DMS153 treated with DMSO at 0.1 percent for 48 hours (cell line): ENCODE data around the gene CAV1.

Experiments
- DNase-seq: peaks from one replicate; lab custom pipeline; 2025; ENCODE audit not compliant: unreplicated experiment; lab: John Stamatoyannopoulos, UW

Gene CAV1

DNA sequence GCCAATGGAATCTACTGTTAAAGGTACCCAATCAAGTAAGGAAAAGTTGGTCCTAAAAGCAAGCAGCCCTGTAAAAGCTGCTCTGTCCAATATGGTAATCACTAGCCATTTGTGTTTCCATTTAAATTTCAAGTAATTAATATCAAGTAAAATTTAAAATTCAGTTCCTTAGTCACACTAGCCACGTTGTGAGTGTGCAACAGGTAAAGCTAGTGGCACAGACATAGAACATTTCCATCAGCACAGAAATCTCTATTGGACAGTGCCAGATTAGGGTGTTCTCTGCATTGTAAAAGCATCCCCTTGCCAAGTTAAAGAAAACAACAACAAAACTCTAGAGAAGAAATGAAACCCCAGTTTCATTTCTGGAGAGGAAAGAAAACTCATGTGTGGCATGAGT, 4.4 kb downstream of the CAV1 start:
- no peak for DNase-seq

DNA sequence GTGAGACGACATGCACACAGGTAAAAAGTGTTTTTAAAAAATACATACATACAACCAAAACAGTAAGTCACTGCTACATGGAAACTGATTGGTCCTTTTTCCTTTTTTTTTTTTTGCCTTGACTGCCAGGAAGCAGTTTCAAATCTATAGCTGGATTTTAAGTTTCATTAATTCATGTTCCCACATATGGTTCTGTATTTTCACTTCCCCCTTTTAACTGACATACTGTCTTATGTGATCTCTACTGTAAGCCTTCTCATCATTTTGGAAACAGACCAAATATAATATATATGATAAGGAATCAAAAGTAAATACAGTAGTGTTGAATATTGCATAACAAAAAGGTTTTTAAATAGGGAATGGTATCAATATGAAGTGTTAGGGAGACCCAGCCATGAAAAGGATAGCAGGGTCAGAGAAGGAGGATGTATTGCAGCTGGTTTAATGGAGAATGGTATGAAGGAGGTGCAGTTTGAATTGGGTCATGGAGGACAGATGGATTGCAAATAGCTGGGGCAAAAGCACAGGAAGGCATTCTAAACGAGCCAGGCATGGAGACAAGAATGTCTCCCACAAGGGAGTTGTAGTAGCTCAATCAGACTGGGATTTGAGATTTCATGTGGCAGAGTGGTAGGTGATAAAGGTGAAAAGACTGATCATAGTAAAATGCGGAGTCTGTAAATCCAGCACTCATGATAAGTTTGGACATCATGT, 5.4 kb downstream of the CAV1 start:
- DNase-seq: no peak

GRCh38 chr7:116532102-116532688, 7.4 kb downstream of the CAV1 start:
- DNase-seq: no peak

DNA sequence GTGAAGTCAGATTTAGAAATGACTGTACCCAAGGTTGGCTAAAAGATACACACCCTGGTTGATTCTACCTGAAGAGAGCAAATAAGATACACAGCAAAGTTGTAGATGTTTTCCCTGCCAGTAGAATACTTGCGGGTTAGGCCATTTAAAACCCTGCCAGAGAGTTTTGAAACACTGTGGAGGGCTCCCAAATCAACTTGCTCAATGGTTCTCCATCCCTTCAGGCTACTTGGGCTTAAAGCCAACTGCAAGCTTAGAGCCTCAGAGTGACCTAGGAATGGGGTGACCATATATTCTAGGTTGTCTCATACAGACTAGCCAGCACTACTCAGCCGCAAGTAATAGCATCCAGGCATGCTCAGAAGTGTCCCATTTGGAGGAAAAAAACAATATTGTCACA, 10.0 kb downstream of the CAV1 start:
- DNase-seq: no peak

DNA sequence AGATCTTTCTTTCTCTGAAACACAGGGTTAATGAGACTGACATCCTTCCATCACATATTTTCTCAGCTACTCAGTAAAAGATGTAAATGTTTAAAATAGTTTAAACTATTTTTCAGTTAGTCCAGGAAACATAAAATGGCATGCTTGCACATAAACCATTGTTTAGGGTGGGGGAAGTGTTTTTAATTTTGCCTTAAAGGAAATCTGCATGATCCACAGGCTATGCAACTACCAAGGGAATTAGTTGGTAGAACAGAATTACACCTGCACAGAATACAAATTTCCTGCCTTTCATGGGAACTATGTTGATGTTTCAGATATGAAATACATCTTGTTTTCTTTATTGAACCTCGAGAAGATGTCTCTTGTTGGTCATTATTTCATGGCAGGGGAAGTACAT, 10.6 kb downstream of the CAV1 start:
- no peak for DNase-seq

DNA sequence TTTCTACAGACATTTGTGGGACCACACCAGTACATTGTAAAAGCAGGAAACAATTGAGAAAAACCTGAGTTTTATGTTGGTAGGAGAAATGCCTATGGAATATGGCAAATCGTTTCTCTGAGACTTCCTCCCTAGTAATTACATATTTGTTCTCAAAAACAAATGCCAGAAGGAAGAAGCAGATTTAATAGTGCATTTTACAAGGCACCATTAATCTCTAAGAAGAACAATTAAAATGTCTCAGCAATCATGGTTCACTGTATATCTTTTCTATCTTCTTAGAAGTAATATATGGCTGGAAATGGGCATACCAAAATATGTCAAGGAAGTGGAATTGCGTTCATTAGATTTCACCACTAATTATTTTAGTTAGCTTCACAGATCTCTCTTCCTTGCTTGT, 13.3 kb downstream of the CAV1 start:
- no peak for DNase-seq

GRCh38 chr7:116539879-116540278, 15.0 kb downstream of the CAV1 start:
- no peak for DNase-seq

- no peak for DNase-seq
These were observed 15.9 kb downstream of the CAV1 start for GRCh38 chr7:116540743-116541142.

GRCh38 chr7:116541951-116542350, 17.1 kb downstream of the CAV1 start:
- no peak for DNase-seq

GRCh38 chr7:116542618-116543017, 17.8 kb downstream of the CAV1 start:
- no peak for DNase-seq

DNA sequence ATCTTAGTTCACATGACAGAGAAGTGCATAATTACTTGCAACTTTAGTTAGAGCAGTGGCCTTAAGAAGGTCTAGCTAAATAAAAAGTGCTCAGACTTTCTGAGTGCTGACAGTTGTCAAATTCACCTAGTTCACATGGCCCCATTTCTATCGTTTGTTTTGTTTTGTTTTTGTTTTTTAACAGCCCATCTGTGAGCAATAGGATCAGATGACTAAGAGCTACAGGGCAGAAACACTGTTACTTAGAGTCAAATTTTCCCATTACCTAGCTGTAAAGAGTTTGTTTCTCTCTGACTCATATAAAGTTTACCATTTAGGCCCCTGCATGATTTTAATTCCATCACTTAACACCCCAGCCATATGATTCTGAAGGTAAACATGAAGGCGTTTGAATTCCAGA, 18.8 kb downstream of the CAV1 start:
- no peak for DNase-seq

DNA sequence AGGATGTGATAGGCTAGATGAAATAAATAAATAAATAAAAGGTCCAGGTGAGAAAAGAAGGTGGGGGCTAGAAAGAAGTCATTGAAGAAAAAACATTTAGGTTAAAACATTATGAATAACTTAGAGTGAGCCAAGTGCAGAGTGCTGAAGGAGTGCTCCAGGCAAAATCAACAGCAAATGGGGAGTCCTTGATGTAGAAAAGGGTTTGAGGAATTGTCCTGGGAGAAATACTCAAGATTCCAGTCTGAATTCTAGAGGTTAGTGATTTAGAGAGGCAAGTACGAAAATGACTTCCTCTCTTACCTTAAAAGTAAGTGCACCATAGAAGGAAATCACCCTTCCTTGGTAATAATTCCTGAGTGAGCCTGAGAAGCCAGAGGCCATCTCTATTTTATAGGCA, 19.7 kb downstream of the CAV1 start:
- no peak for DNase-seq

DNA sequence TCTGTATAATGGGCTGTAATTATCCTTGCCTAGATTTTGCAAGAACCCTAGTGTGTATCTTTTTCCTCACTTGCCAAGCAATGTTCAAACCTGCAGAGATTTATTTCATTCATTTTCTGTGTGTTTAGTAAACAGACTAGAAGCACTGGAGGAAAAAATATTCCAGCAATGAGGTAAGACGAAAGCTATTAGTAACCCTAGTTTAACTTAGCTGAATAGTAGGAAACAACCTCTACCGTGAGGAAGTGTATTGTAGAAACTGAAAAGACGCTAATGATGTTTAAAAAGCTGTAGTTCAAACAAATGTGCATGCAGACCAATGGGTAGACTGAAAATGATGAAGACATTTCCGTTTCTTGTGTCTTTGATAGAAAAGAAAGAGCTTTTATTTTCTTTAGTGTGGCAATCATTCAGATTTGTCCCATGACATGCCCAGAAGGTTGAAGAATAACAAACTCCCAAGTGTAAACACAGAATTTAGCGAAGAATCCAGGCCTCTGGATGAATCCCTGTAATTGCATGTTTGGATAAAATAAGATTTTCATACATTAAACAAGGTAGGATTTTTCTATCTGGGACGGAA, 20.7 kb downstream of the CAV1 start:
- no peak for DNase-seq

DNA sequence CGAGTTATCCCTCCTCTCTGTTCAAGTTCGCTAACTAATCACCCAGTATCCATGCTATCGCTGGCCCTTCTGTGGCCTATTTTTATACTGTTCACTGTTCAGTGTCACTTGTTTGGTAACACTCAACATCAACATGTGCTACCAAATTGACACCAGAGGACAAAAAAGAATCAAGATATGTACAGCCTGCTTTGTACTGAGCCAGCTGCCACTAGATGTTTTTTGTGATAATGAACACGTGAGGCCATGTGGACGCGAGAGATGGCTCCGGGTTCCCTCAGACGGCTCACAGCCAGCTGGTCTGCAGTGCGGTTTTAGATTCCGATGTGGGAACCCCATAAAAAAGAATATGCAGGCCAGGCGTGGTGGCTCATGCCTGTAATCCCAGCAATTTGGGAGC, 21.2 kb downstream of the CAV1 start:
- DNase-seq: no peak

GRCh38 chr7:116546916-116547315, 22.1 kb downstream of the CAV1 start:
- no peak for DNase-seq

DNA sequence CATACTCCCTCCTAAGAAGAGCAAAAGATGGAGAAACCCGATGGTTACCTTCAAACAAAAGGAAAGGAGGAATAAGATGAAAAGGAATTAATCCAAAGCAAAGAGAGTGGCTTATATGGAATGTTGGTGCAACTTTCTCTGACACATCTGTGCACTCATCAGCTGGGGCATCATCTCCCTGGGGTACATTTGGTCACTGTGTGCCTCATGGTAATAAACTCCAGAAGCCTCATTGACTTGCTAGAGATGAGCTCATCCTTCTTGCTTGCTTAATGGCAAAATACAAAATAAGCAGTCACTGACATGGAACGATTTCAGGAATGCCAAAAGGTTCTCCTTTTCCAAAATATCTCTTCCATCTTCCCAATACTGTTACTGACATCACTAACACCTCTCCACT, 22.5 kb downstream of the CAV1 start:
- no peak for DNase-seq

DNA sequence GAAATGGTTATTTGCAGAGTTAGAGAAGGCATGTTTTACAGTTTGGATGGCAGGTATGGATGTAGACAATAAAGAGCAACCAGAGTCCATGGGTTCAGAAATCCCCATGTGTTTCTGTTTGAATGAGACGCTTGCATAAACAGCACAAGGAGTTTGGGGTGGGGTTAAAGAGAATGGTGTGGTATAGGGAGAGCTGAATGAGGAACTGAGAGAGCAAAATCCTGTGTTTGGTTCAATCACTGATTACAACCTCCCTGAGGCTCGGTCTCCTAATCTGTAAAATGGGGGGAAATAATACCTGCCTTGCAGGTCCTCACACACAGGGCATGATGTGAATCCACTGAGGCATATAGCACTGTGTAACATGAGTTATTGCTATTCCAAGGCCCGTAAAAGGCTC, 23.7 kb downstream of the CAV1 start:
- DNase-seq: no peak

DNA sequence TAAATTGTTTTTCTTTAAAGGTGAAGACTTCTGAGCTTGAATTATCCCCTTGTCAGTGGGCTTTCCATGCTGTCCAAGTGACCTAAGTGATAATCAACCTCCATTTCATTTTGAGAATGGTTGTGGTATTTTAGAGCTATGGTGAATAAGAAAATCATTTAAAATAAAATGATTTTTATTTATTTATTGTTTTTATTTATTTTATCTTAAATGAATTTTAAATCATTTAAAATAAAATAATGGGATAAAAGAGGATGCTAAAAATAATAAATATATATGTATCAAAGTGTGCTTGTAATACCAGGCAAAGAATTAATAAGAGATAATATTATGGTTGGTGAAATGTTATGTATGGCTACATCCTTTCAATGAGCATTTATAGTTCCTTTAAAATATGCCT, 24.5 kb downstream of the CAV1 start:
- DNase-seq: no peak

- no peak for DNase-seq
These were observed 26.9 kb downstream of the CAV1 start for GRCh38 chr7:116551692-116552091.

DNA sequence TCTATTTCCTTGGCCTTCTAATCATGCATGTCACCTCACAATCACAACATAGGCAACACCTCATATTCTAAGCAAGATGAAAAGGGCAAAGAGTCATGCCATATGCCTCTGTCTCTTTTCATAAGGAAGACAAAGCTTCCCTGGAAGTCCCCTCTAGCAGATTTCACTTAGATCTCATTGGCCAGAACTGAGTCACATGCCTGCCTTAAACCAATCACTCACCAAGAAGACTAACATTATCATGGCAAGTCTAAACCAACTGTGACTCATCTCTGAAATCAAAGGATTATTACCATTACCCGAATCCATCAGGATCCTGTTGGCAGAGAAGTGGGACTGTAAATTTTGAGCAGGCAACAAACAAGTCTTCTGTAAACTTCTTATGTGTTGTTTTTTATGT, 27.8 kb downstream of the CAV1 start:
- no peak for DNase-seq

GRCh38 chr7:116553168-116553964, 28.5 kb downstream of the CAV1 start:
- no peak for DNase-seq

DNA sequence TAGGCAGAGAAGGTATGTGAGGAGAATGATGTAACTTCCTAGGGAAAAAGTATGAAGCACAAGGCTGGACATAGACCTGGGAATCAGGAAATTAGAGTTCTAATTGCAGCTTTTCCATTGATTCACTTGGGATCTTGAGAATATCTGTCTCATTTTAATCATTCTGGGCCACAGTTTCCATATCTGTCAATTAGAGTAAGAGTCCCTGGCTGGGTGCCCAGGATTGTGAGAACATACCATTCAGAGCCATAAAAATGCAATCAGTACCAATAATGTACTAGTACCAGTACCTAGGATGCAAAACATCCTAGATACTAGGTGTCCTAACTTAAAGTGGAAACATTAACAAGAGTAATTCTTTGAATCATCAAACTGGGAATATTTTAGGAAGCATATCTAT, 29.6 kb downstream of the CAV1 start:
- no peak for DNase-seq
